SIG-M5 treated with dmso at 0.1 percent for 504 hours (cell line): Measurements from ENCODE around the gene MINDY4.

Experiments
- DNase-seq: peaks from one replicate; lab custom pipeline; 2025; ENCODE audit not compliant: unreplicated experiment; lab: John Stamatoyannopoulos, UW

The MINDY4 gene

DNA sequence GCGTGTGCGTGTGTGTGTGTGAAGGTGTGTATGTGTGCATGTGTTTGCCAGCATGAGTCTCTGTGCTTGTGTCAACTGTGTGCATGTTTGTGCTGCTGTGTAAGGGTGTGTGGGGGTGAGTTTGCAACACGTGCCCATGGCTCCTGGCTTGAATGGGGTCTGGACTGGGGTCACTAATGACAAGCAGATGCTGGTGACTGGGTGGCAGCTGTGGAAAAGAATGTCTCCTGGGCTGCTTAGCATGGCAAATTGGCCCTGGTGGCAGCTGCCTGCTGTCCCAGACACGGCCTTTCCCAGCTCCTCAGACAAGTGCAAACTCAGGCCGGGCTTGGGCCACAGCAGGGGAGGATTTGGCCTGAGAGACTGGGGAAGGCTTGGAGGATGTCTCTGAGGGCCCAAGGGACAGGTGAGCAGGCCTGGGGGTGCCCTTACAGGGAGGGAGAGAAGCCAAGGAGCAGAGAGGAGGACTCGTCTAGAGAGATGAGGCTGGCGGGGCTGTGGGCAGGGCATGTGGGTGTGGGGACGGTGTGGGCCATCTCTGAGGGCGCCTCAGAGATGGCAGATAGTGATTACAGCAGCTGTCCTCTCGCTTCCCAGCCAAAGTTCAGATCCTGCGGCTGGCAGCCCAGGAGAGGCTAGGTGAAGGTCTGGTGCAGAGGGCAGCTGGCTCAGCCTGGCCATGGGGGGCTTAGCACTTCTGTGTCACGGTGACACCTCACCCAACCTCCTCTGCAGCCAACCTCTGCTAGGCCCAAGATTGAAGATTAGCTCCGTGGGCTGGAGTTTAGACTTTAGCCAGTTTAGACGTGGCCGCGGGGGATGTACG, 142.0 kb downstream of the MINDY4 start:
- no peak for DNase-seq

DNA sequence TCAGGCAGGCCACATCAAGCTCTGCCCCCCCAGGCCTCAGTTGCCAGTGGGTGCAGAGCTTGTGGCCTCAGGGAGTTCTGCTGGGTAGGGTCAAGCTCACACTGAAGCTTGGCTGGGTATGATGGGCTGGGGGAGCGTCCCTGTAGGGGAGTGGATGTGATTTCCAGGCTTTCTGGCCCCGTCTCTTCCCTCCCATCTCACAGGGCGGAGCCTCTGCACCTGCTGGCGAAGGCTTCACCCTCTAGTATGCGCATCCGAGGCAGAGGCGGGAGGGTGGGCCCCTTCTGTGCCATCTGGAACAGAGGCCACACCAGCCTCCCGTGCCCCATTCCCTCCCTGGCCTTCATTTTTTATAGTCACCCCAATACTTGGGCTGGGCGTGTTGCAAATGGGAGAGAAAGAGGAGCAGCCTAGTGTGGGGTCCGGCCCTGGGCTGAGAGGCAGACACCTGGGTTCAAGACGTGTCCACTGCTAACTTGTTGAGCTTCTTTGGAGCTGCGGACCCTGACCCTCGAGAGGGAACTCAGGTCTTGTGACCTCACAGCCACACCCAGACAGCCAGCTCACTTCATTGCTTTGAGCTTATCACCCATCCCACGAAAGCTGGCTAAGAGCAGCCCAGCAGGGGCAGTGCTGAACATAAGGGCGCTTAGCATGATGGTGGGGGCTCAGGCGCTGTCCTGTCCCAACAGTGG, 142.8 kb downstream of the MINDY4 start:
- no peak for DNase-seq

DNA sequence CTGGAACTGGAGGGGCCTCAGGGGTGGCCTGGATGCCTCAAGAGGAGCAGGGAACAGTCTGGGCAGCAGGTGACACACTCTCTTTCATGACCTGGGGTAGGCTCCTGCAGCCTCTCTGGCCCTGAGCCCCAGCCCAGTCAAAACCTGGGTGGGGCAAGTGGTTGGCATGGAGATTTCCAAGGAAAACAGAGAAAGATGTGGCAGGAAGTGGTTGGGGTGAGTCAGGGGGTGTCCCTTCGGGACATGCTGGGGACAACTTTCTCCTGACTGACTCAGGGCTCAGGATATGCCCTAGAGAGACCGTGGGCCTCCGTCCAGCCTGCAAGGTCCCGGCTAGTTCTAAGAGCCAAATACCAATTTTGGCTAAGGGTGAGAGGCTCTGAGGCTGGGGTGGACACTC, 143.4 kb downstream of the MINDY4 start:
- no peak for DNase-seq

DNA sequence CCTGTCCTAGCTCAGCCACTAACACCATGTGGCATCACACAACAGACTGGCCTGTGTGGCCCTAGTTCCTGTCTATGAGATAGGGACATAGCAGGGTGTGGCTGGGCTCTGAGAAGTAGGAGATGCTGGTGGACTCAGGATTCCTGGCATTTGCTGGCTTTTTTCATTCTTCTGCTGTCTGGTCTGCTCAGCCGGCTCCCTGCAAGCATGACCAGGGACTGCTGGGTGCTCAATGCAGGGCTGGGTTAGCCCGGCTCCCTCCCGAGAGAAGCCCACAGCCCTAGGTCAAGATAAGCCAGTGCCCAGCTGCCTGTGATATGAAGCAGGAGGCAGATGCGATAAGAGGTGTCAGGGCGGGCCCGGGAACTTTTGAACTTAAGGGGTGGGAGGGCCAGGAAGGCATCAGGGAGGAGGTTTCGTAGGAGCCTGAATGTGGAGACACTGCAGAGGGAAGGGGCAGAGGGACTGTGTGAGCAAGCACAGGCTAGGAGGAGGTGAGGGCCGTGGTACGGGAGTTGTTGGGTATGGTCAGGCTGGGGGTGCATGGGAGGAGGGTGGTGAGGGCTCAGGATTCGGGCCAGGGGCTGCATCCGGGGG, 143.9 kb downstream of the MINDY4 start:
- no peak for DNase-seq

GRCh38 chr7:30915751-30916150, 144.5 kb downstream of the MINDY4 start:
- DNase-seq, result no peak

DNA sequence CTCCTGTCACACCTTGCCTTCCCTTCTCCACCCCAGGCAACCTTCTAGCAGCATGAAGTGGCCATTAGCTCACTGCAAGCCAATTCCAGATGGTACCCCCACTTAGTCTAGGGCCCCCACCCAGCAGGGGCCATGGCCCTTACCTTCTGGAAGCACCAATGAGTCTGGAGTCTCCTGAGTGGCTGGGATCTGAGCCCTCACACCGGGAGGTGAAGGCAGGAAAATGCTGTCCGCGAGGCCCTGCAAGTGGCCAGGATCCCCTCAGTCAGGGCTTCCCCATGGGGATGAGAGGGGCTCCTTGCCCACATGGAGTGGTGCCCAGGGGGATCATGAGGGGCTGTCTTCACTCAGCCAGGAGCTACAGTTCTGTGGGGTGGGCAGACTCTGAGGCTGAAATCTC, 145.0 kb downstream of the MINDY4 start:
- DNase-seq, result no peak

- DNase-seq, result no peak
Measured at GRCh38 chr7:30916767-30917166, 145.6 kb downstream of the MINDY4 start.

DNA sequence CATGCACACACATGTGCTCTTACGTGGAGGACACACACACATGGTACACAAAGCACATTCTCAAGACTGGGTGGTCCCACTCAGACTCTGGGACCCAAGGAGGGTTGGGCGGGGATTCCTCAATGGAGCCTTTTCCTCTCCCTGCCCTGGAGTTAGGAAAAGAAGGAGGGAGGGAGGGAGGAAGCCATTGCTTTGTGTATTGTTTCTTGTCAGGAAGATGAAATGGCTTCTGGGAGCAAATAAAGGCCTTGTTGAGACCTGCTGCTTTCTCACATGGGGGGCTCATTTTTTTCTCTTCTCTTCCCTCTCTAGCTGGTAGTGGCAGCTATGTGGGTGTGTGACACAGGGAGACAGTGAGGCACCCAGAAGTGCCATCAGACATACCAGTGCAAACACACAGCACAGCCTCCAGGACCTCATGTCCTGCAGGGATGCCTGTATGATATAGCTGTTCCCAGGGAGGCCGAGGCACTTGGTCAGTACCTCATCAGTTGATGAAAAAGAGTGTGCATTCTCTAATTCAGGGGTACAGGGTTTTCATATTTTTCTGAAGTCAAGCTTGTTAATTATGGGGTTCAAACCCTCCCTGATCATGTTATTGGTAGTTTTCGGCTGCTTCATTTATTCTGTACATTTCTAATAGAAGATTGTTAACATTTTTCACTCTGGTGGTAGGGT, 146.1 kb downstream of the MINDY4 start:
- no peak for DNase-seq

- DNase-seq, result no peak
Measured at GRCh38 chr7:30918676-30919075, 147.5 kb downstream of the MINDY4 start.

DNA sequence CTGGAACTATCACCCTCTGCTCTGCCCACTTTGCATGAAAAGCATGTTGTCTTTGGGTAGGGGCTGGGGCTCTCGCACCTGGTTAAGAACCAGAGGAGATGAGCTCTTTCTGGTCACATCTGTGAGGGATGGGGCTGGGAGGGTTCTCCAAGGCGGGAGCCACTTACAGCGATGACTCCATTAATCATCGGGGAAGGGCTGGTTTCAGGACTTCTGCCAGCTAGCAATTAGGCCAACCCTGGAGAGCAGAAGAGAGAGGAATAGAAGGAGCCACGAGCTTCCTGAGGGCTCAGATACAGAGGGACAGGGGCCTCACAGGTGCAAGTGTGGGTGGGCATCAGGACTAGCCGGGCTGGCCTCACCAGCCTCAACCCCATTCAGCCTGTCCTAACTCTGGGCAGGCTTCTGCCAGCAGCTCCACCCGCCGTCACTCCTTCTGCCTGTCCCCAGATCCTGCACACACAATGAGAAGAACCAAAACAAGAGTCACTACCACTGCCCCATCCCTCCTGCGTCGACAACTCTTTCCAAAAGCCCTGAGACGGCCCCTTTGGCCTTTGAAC, 148.9 kb downstream of the MINDY4 start:
- DNase-seq, result no peak

- no peak for DNase-seq
Measured at GRCh38 chr7:30920584-30921539, 149.6 kb downstream of the MINDY4 start.

- DNase-seq, result no peak
Measured at GRCh38 chr7:30921540-30922401, 150.6 kb downstream of the MINDY4 start.

DNA sequence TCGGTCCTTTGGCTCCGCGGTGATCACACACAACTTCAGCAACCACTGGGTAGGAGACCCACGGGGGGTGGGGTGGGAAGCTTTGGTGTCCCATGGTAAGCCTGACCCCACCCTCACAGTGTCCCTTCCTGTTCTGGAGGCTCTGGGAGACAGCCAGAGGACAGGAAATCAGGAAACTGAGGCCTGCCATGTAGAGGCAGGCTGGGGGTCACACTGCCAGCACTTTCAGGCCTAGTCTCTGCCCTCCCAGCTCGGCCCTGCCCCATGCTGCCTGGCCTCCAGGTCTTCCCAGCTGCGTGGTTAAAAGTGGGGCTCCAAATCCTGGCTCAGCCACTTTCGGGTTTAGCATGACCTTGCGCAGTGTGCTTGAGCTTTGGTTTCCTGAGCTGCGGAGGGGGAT, 151.4 kb downstream of the MINDY4 start:
- DNase-seq, result no peak

GRCh38 chr7:30923009-30923773, 152.0 kb downstream of the MINDY4 start:
- DNase-seq, result no peak

DNA sequence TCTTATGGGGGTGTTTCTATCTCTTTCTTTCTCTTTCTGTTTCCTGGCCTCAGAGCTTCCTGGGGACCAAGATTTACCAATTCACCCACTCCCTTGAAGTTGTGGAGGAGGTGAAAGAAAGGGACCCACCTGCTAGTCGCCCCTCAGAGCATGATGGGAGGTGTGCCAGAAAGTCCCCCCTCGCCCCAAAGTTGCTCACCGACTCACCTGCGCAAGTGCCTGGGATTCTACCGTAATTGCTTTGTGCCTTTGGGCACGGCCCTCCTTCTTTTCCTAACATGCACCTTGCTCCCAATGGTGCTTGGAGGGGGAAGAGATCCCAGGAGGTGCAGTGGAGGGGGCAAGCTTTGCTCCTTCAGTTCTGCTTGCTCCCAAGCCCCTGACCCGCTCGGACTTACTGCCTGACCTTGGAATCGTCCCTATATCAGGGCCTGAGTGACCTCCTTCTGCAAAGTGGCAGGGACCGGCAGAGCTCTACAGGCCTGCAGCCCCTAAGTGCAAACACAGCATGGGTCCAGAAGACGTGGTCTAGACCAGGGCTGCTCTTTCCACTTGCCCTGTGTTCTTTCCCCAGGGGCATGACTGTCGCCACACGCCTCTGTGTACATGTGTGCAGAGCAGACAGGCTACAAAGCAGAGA, 152.7 kb downstream of the MINDY4 start:
- DNase-seq, result no peak

- DNase-seq, result no peak
Measured at GRCh38 chr7:30924624-30925023, 153.4 kb downstream of the MINDY4 start.

DNA sequence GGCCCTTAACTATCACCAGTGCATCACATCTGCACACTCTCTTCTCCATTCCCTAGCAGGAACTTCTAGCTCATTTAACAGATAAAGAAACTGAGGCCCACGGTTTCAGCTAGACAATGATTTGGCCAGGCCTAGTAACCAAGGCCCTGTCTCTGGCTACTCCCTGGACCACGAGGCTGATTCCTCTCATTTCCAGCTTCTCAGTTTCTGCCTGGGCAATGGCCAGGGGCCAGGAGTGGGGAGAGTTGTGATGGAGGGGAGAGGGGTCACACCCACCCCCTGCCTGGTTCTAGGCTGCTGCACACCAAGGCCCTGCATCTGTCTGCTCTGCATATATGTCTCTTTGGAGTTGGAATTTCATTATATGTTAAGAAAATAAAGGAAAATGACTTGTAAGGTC, 153.9 kb downstream of the MINDY4 start:
- no peak for DNase-seq

DNA sequence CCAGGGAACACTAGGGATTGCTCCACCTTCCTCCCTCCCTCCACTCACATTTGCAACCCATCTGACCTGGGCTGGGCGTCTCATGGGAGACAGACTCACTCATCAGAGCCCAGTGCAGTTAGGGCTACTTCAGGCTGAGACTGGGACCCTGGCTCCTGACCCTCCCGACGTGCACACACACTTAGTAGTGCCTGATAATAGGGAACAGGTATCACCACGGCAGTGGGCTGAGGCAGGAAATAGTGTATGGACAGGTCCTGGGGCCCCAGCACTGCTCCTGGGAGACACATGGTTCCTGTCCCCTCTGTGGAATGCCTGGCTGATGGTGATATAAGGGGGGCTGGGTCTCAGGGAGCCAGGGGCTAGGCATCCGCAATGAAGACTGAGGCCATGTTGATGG, 154.7 kb downstream of the MINDY4 start:
- no peak for DNase-seq
